Esophagus squamous epithelium (tissue), 4 donors: ENCODE measurements around the gene RNU2-1.

Experiments used
- CTCF ChIP-seq, 6 experiments: fragments of 450-650 bp in 4 of 6; fragments of 200-600 bp in 2 of 6; sonication (generic) in 2 of 6; IDR thresholded peaks; one replicate each; pipeline ENCODE4 v1.5.1; 2016 to 2019; ENCODE audit warnings: antibody characterized with exemption in 6 of 6, mild to moderate bottlenecking in 4 of 6, moderate library complexity in 4 of 6
- POLR2A ChIP-seq, 4 donors: fragments of 450-650 bp; IDR thresholded peaks; one replicate each; pipeline ENCODE4 v1.6.1; 2017; ENCODE audit warnings: antibody characterized with exemption in 4 of 4, mild to moderate bottlenecking in 4 of 4, moderate library complexity in 3 of 4

GRCh38 chr17:43211480-43212402 is 22.0 kb downstream of the RNU2-1 start, which contains the start of gene TMEM106A:
- TF ChIP-seq CTCF (IDR thresholded peaks at IDR 0.05) (peak in 3 of 6 experiments; percentile 28 to 41 (median 33)), POLR2A (IDR thresholded peaks at IDR 0.05) (peak in 1 of 4 donors; percentile 50)
